GM18907 (cell line): ENCODE results near the gene C22orf39.
"Not testable (repeated sequence)": the region's sequence is repeated elsewhere in the genome, so short reads cannot be mapped to it uniquely, and the experiment has no call there.

ENCODE experiments used
- ATAC-seq: cut with Tn5 transposase; IDR thresholded peaks from one replicate; pipeline ENCODE4 v1.9.1; 2021; ENCODE audit warnings: mild to moderate bottlenecking, moderate library complexity; ENCODE audit not compliant: unreplicated experiment

C22orf39 gene

GRCh38 chr22:19455033-19455432 lies 7.5 kb upstream of the C22orf39 start:
- no peak for ATAC-seq

GRCh38 chr22:19454156-19454555 lies 6.6 kb upstream of the C22orf39 start:
- no peak for ATAC-seq

GRCh38 chr22:19453718-19454117 lies 6.2 kb upstream of the C22orf39 start:
- ATAC-seq, result no peak

DNA sequence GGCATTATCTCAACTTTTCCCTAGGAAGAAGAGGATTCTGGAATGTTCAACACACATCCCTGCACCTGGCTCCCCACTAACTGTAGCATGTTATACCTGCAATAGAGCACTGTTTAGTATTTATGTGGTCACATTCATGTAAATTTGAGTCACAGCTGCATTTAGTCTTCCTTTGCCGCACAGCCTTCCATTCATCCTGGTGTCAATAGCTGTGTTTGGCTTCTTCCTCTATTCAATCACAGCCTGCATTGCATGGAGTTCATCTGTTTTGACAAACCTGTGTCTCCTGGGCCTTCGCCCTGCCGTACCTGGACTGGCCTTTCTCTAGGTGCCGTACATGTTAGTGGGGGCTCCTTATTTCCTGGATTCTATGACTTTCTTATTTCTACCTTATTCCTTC lies 4.1 kb upstream of the C22orf39 start:
- ATAC-seq, result no peak

DNA sequence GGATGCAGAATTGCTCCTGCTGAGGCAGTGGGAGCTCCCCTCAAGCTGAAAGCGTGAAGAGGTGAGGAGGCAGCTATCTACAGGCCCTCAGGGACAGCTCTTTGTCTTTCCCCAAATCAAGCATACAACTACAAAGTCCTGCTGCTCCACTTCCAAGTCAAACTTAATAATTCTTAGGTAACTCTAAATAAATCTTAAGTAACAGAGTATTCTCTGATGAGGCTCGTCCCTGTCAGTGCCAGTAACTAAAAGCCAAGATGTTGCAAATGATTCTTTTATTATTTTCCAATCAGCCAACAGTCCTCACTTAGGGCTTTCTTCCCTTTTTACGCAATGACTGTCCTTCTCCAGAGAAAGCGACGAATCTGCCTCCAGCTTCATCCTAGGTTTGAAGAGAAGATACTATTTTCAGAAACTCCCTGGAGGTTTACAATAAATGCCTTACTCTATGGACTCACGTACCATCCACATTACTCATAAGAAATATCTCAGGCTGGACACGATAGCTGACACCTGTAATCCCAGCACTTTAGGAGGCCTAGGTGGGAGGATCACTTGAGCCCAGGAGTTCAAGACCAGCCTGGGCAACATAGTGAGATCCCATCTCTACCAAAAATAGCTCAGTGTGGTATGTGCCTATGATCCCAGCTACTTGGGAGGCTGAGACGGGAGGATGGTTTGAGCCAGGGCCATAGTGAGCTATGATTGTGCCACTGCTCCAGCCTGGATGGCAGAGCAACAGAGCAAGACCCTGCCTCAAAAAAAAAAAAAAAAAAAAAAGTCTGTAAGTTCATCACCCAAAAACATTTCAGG lies 3.1 kb upstream of the C22orf39 start:
- no peak for ATAC-seq

GRCh38 chr22:19449422-19449767 lies 1.9 kb upstream of the C22orf39 start:
- ATAC-seq, result no peak

- no peak for ATAC-seq
Measured at GRCh38 chr22:19448739-19449421, 1.4 kb upstream of the C22orf39 start.

DNA sequence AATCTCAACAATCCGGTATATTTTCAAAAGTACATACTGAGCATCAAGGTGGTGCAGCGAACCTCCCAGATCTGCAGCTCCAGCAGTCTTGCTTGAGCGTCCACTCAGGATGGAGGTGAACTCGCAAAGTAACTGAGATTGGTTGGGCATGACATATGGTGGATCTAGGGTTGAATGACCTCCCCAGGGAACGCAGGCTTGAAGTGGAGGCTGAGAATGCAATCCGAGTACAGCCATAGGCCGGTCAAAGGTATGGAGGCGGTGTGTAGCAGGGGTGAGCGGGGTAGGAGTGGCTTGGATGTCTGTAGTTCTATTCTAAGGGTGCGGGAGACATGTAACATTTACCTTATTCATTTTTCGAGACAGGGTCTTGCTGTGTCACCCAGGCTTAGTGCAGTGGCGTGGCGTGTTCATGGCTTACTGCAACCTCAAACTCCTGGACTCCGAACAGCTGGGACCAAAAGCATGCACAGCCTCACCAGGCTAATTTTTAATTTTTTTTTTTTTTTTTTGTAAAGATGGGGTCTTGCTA lies 631 bp upstream of the C22orf39 start:
- ATAC-seq, result peak; percentile 39

GRCh38 chr22:19446603-19447329 lies 745 bp downstream of the C22orf39 start:
- ATAC-seq, result no peak

DNA sequence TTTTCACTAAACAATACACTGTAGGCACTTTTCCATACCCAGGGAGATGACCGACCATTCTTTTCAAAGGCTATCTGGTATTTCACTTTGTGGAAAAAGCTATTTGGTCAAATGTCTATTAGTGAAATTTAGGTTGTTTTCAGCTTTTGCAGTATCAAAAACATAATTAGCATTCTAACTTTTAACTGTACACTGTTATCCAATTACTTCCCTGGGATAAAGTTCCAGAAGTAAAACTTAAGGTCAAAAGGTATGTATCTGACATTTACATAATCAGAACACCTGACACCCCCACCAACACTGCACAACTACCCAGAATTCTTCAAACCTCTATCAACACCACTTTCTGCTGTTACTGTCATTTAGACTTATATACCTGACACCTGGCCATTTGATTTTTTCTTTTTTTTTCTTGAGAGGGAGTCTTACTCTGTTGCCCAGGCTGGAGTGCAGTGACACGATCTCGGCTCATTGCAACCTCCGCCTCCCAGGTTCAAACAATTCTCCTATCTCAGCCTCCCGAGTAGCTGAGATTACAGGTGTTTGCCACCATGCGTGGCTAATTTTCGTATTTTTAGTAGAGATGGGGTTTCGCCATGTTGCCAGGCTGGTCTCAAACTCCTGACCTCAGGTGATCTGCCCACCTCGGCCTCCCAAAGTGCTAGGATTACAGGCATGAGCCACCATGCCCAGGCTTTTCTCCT lies 2.1 kb downstream of the C22orf39 start:
- not testable (repeated sequence) for ATAC-seq

GRCh38 chr22:19443544-19444211 lies 3.8 kb downstream of the C22orf39 start:
- ATAC-seq, result no peak

GRCh38 chr22:19442166-19442565 lies 5.3 kb downstream of the C22orf39 start:
- ATAC-seq, result no peak

- ATAC-seq, result no peak
Measured at GRCh38 chr22:19440411-19441195, 6.9 kb downstream of the C22orf39 start.

- no peak for ATAC-seq
Measured at GRCh38 chr22:19438298-19438697, 9.2 kb downstream of the C22orf39 start.

- not testable (repeated sequence) for ATAC-seq
Measured at GRCh38 chr22:19436444-19437161, 10.9 kb downstream of the C22orf39 start.

GRCh38 chr22:19434829-19435580 lies 12.5 kb downstream of the C22orf39 start:
- ATAC-seq, result no peak

- no peak for ATAC-seq
Measured at GRCh38 chr22:19434401-19434800, 13.1 kb downstream of the C22orf39 start.
